Mesenchymal stem cell (in vitro differentiated cells and primary cell): ENCODE measurements around the gene ZBTB7C.

Source experiments
- DNase-seq: peaks from one replicate; pipeline ENCODE4 v3.0.0-alpha.2; 2013
- H2AFZ ChIP-seq: one replicate; pipeline ENCODE4 v1.6.1; 2013; ENCODE audit warnings: low read depth, mild to moderate bottlenecking, control low read depth, inconsistent platforms, low read length, moderate library complexity
- H2AK5ac ChIP-seq: 2 replicates; pipeline ENCODE4 v1.6.1; 2013; ENCODE audit warnings: low read length, moderate library complexity, mild to moderate bottlenecking, inconsistent platforms; ENCODE audit not compliant: severe bottlenecking
- H2BK120ac ChIP-seq: one replicate; pipeline ENCODE4 v1.6.1; 2013; ENCODE audit warnings: low read depth, mild to moderate bottlenecking, inconsistent platforms, low read length, moderate library complexity
- H2BK12ac ChIP-seq, 2 experiments: one replicate each; pipeline ENCODE4 v1.6.1; 2013; ENCODE audit warnings: inconsistent platforms in 2 of 2, low read length in 2 of 2, mild to moderate bottlenecking in 2 of 2, moderate library complexity in 2 of 2, control low read depth in 1 of 2
- H2BK15ac ChIP-seq: one replicate; pipeline ENCODE4 v1.6.1; 2013; ENCODE audit warnings: mild to moderate bottlenecking, low read depth, inconsistent platforms; ENCODE audit not compliant: poor library complexity, severe bottlenecking
- H2BK5ac ChIP-seq: 2 replicates; pipeline ENCODE4 v1.6.1; 2013; ENCODE audit warnings: low read depth, mild to moderate bottlenecking, low read length, control low read depth, inconsistent platforms; ENCODE audit not compliant: poor library complexity, severe bottlenecking
- H3K14ac ChIP-seq, 2 experiments: one replicate each; pipeline ENCODE4 v1.6.1; 2013; ENCODE audit warnings: inconsistent platforms in 2 of 2, low read length in 2 of 2, control low read depth in 1 of 2, mild to moderate bottlenecking in 1 of 2, moderate library complexity in 1 of 2
- H3K18ac ChIP-seq, 2 experiments: one replicate each; pipeline ENCODE4 v1.6.1; 2013; ENCODE audit warnings: inconsistent platforms in 2 of 2, low read length in 2 of 2, control low read depth in 1 of 2, low read depth in 1 of 2, mild to moderate bottlenecking in 1 of 2
- H3K23ac ChIP-seq, 2 experiments: one replicate each; pipeline ENCODE4 v1.6.1; 2013; ENCODE audit warnings: inconsistent platforms in 2 of 2, low read length in 2 of 2, mild to moderate bottlenecking in 2 of 2, moderate library complexity in 2 of 2, control low read depth in 1 of 2
- H3K27ac ChIP-seq: 2 replicates; pipeline ENCODE4 v1.5.1; 2013; ENCODE audit warnings: mild to moderate bottlenecking, moderate library complexity, low read length, control low read depth, inconsistent platforms; ENCODE audit not compliant: poor library complexity, severe bottlenecking
- H3K27me3 ChIP-seq, 2 experiments: 2 replicates each; pipeline versions ENCODE4 v1.6.1 to v1.7.0; 2013; ENCODE audit warnings: low read length in 2 of 2, mild to moderate bottlenecking in 2 of 2, moderate library complexity in 2 of 2, control low read depth in 1 of 2, inconsistent platforms in 1 of 2; ENCODE audit not compliant: control insufficient read depth in 1 of 2, insufficient read depth in 1 of 2
- H3K36me3 ChIP-seq, 2 experiments: 2 replicates each; pipeline versions ENCODE4 v1.6.1 to v1.7.0; 2013; ENCODE audit warnings: low read length in 2 of 2, control low read depth in 1 of 2, inconsistent platforms in 1 of 2, low read depth in 1 of 2, mild to moderate bottlenecking in 1 of 2; ENCODE audit not compliant: insufficient read depth in 2 of 2, control insufficient read depth in 1 of 2
- H3K4ac ChIP-seq, 2 experiments: one replicate each; pipeline ENCODE4 v1.6.1; 2013; ENCODE audit warnings: inconsistent platforms in 2 of 2, low read length in 2 of 2, mild to moderate bottlenecking in 2 of 2, moderate library complexity in 2 of 2, control low read depth in 1 of 2, low read depth in 1 of 2
- H3K4me1 ChIP-seq: 2 replicates; pipeline ENCODE4 v1.6.1; 2013; ENCODE audit warnings: low read depth, low read length, control low read depth; ENCODE audit not compliant: control insufficient read depth, insufficient read depth
- H3K4me2 ChIP-seq: 2 replicates; pipeline ENCODE4 v1.6.1; 2013; ENCODE audit warnings: low read length, mild to moderate bottlenecking, inconsistent platforms; ENCODE audit not compliant: poor library complexity, severe bottlenecking
- H3K4me3 ChIP-seq, 2 experiments: 2 replicates each; pipeline versions ENCODE4 v1.5.1 to v1.7.0; 2013; ENCODE audit warnings: low read length in 2 of 2, mild to moderate bottlenecking in 2 of 2, control low read depth in 1 of 2, low read depth in 1 of 2; ENCODE audit not compliant: insufficient read depth in 1 of 2
- H3K79me1 ChIP-seq: replicated peaks from 2 replicates; pipeline ENCODE4 v1.6.1; 2013; ENCODE audit warnings: mild to moderate bottlenecking, control low read depth, low read length, inconsistent platforms; ENCODE audit not compliant: poor library complexity, severe bottlenecking
- H3K9ac ChIP-seq: 2 replicates; pipeline ENCODE4 v1.7.0; 2013; ENCODE audit warnings: mild to moderate bottlenecking, low read length, moderate library complexity
- H3K9me3 ChIP-seq: 2 replicates; pipeline ENCODE4 v1.7.0; 2013; ENCODE audit warnings: mild to moderate bottlenecking, low read length; ENCODE audit not compliant: control insufficient read depth
- H4K8ac ChIP-seq: one replicate; pipeline ENCODE4 v1.6.1; 2013; ENCODE audit warnings: inconsistent platforms, mild to moderate bottlenecking, low read length, moderate library complexity
- H4K91ac ChIP-seq: one replicate; pipeline ENCODE4 v1.6.1; 2013; ENCODE audit warnings: mild to moderate bottlenecking, low read length, inconsistent platforms
- WGBS: methylation state at CpG from one replicate; pipeline ENCODE4 v1.1.7; 2013; ENCODE audit warnings: mixed read lengths; 5-methylcytosine and 5-hydroxymethylcytosine counted together

ZBTB7C gene

GRCh38 chr18:48190994-48191393, 218.2 kb downstream of the ZBTB7C start:
- peak overlapping the region; percentile 47 for H4K91ac ChIP-seq
- no peak for DNase-seq

GRCh38 chr18:48188609-48189008, 220.6 kb downstream of the ZBTB7C start:
- WGBS, result 82% methylated on average over 2 of the region's 2 CpGs
- H3K9ac ChIP-seq, result no peak overlapping the region
- no peak overlapping the region for H2AFZ ChIP-seq
- H3K9me3 ChIP-seq, result no peaks in the 10 kb centered on the region
- H4K8ac ChIP-seq, result no peak overlapping the region
- no peak overlapping the region for H3K4ac ChIP-seq
- no peaks in the 10 kb centered on the region for H3K79me1 ChIP-seq
- DNase-seq, result no peak
- no peak overlapping the region for H2AK5ac ChIP-seq
- H3K27ac ChIP-seq, result no peak overlapping the region
- no peak overlapping the region for H3K4me2 ChIP-seq
- H4K91ac ChIP-seq, result no peak overlapping the region
- H3K14ac ChIP-seq, result no peak overlapping the region
- no peak overlapping the region for H3K18ac ChIP-seq
- no peak overlapping the region for H3K4me3 ChIP-seq
- H2BK120ac ChIP-seq, result no peak overlapping the region
- H2BK15ac ChIP-seq, result no peak overlapping the region
- H3K27me3 ChIP-seq, result peaks cover 0 to 49% of the 10 kb centered on the region in 2 experiments
- no peaks in the 10 kb centered on the region for H3K36me3 ChIP-seq
- no peak overlapping the region for H2BK5ac ChIP-seq
- H3K4me1 ChIP-seq, result no peaks in the 10 kb centered on the region
- no peak overlapping the region for H3K23ac ChIP-seq
- H2BK12ac ChIP-seq, result no peak overlapping the region

More at GRCh38 chr18:48190994-48191393, 218.2 kb downstream of the ZBTB7C start:
- Histone ChIP-seq H3K4me2 (no peak overlapping the region), H3K4ac (no peak overlapping the region), H3K27me3 (peaks cover 0 to 39% of the 10 kb centered on the region in 2 experiments), H3K18ac (no peak overlapping the region), H3K9me3 (no peaks in the 10 kb centered on the region), H3K14ac (no peak overlapping the region), H4K8ac (no peak overlapping the region), H2AFZ (no peak overlapping the region), H3K9ac (no peak overlapping the region), H3K36me3 (no peaks in the 10 kb centered on the region), H3K79me1 (no peaks in the 10 kb centered on the region), H2AK5ac (no peak overlapping the region), H3K4me3 (no peak overlapping the region), H3K27ac (no peak overlapping the region), H2BK12ac (no peak overlapping the region), H2BK120ac (no peak overlapping the region), H3K23ac (no peak overlapping the region), H2BK5ac (no peak overlapping the region), H2BK15ac (no peak overlapping the region), H3K4me1 (no peaks in the 10 kb centered on the region)
- WGBS, result 74% methylated on average over 2 of the region's 7 CpGs

- no peak overlapping the region for H2AFZ ChIP-seq
- H3K4me1 ChIP-seq, result no peaks in the 10 kb centered on the region
- H4K91ac ChIP-seq, result no peak overlapping the region
- no peak overlapping the region for H3K18ac ChIP-seq
- H3K23ac ChIP-seq, result no peak overlapping the region
- H3K4me3 ChIP-seq, result no peak overlapping the region
- H3K9me3 ChIP-seq, result no peaks in the 10 kb centered on the region
- no peak overlapping the region for H2AK5ac ChIP-seq
- no peak overlapping the region for H2BK15ac ChIP-seq
- H2BK120ac ChIP-seq, result no peak overlapping the region
- H4K8ac ChIP-seq, result no peak overlapping the region
- H3K79me1 ChIP-seq, result no peaks in the 10 kb centered on the region
- H3K4me2 ChIP-seq, result no peak overlapping the region
- H3K14ac ChIP-seq, result no peak overlapping the region
- no peak for DNase-seq
- no peak overlapping the region for H3K4ac ChIP-seq
- no peak overlapping the region for H2BK12ac ChIP-seq
- H3K27ac ChIP-seq, result no peak overlapping the region
- no peaks in the 10 kb centered on the region for H3K36me3 ChIP-seq
- H2BK5ac ChIP-seq, result no peak overlapping the region
- H3K27me3 ChIP-seq, result peaks cover 0 to 51% of the 10 kb centered on the region in 2 experiments
- 80% methylated on average over 6 of the region's 6 CpGs for WGBS
- H3K9ac ChIP-seq, result no peak overlapping the region
Measured at GRCh38 chr18:48186861-48187260, 222.3 kb downstream of the ZBTB7C start.

DNA sequence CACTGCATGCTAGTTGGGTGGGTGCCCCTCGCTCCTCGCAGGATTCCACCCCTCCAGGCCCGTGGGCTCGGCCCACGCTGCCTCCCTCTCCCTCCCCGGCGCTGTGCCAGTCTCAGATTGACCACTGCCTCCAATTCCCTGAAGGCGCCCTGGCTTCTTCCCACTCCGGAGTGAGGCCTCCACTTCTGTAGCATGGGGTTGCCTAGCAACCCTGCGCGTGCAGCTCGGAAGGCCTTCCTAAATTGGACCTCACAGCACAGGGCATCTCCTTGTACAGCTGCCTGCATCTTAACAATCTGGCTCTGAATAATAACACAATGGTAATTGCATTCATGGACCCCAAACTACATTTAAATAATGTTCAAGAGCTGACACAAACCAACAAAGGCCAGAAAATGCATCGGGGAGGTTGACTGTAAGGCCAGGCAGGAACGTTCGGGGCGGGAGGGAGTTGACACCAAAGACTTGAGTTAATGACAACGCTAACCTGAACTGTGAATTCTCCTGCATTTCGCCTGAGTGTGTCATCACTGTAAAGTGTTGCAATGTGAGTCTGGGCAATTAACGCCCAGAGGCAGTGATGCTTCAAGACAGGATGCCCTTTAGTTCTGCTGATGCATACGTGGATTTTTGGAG, 222.9 kb downstream of the ZBTB7C start:
- H3K9ac ChIP-seq, result no peak overlapping the region
- no peak overlapping the region for H3K4me2 ChIP-seq
- H3K79me1 ChIP-seq, result no peaks in the 10 kb centered on the region
- H3K36me3 ChIP-seq, result no peaks in the 10 kb centered on the region
- H2BK120ac ChIP-seq, result no peak overlapping the region
- no peak overlapping the region for H3K27ac ChIP-seq
- no peaks in the 10 kb centered on the region for H3K4me1 ChIP-seq
- no peak overlapping the region for H2AK5ac ChIP-seq
- H3K4ac ChIP-seq, result no peak overlapping the region
- H3K18ac ChIP-seq, result no peak overlapping the region
- no peak for DNase-seq
- peaks cover 0 to 51% of the 10 kb centered on the region in 2 experiments for H3K27me3 ChIP-seq
- no peak overlapping the region for H3K14ac ChIP-seq
- H3K4me3 ChIP-seq, result no peak overlapping the region
- WGBS, result 69% methylated on average over 20 of the region's 20 CpGs
- no peak overlapping the region for H2BK15ac ChIP-seq
- H2AFZ ChIP-seq, result no peak overlapping the region
- H4K91ac ChIP-seq, result no peak overlapping the region
- no peak overlapping the region for H3K23ac ChIP-seq
- H4K8ac ChIP-seq, result no peak overlapping the region
- H2BK5ac ChIP-seq, result no peak overlapping the region
- no peak overlapping the region for H2BK12ac ChIP-seq
- no peaks in the 10 kb centered on the region for H3K9me3 ChIP-seq
